Lung (tissue), 12 donors: ENCODE measurements around the gene FGF1. TPM values are rescaled to one million over a fixed set of nuclear protein-coding genes. Genes with fewer than 3 reads are reported as not detected.

ENCODE experiments used
- ATAC-seq: fragments of 200-7000 bp; cut with Tn5 transposase; one replicate; pipeline ENCODE4 v1.9.1; 2020; ENCODE audit warnings: moderate number of reproducible peaks; ENCODE audit not compliant: insufficient read depth, low FRiP score
- DNase-seq, 3 donors: peaks; one replicate each; pipeline ENCODE4 v3.0.0-alpha.2; 2013 to 2017
- H3K27ac ChIP-seq, 2 donors: one replicate each; pipeline ENCODE4 v1.5.1; 2013; ENCODE audit warnings: mild to moderate bottlenecking in 2 of 2, moderate library complexity in 2 of 2, control low read depth in 1 of 2, inconsistent platforms in 1 of 2, low read depth in 1 of 2, low read length in 1 of 2
- H3K27me3 ChIP-seq, 3 donors: one replicate each; pipeline ENCODE4 v1.5.1; 2013; ENCODE audit warnings: low read length in 2 of 3; ENCODE audit not compliant: control insufficient read depth in 3 of 3, insufficient read depth in 3 of 3
- H3K36me3 ChIP-seq, 4 donors: one replicate each; pipeline ENCODE4 v1.5.1; 2013; ENCODE audit warnings: low read length in 4 of 4, mild to moderate bottlenecking in 1 of 4, moderate library complexity in 1 of 4; ENCODE audit not compliant: control insufficient read depth in 4 of 4, insufficient read depth in 4 of 4
- H3K4me1 ChIP-seq, 5 donors: one replicate each; pipeline ENCODE4 v1.5.1; 2013; ENCODE audit warnings: low read length in 5 of 5, mild to moderate bottlenecking in 2 of 5, moderate library complexity in 1 of 5; ENCODE audit not compliant: control insufficient read depth in 5 of 5, insufficient read depth in 5 of 5
- H3K4me3 ChIP-seq: one replicate; pipeline ENCODE4 v1.5.1; 2013; ENCODE audit warnings: mild to moderate bottlenecking, control low read depth, moderate library complexity
- H3K9ac ChIP-seq, 2 donors: one replicate each; pipeline ENCODE4 v1.5.1; 2013; ENCODE audit warnings: low read length in 2 of 2, control low read depth in 1 of 2; ENCODE audit not compliant: insufficient read depth in 1 of 2
- H3K9me3 ChIP-seq, 4 donors: one replicate each; pipeline ENCODE4 v1.5.1; 2013; ENCODE audit warnings: low read length in 3 of 4, mild to moderate bottlenecking in 1 of 4, moderate library complexity in 1 of 4; ENCODE audit not compliant: control insufficient read depth in 4 of 4, insufficient read depth in 3 of 4
- CTCF ChIP-seq: IDR thresholded peaks from 2 replicates; pipeline ENCODE4 v1.5.1; 2012; ENCODE audit warnings: mild to moderate bottlenecking; ENCODE audit errors: control extremely low read depth, extremely low read depth
- WGBS, 2 donors: extraction: QIAGEN DNeasy Blood & Tissue Kit; methylation state at CpG; one replicate each; pipeline ENCODE4 v1.1.7; 2013; 5-methylcytosine and 5-hydroxymethylcytosine counted together
- polyA plus RNA-seq, 2 donors: library from polyadenylated mRNA; stranded (reverse); fragments of 200-250 nt; gene quantifications; one replicate each; pipeline ENCODE4 v1.2.1, GENCODE V29; 2013
- total RNA-seq, 2 donors: library from RNA; depleted of rRNA in 1 of 2; stranded (reverse); fragments of >200 nt in 1 of 2; gene quantifications; one replicate each; pipeline ENCODE4 v1.2.1, GENCODE V29; 2014 to 2021
- donor health status: control.
- donor health status: control.
- donor health status: Bipolar disorder and iron deficiency.
- donor health status: healthy.
- donor health status: DM: yes; HTN: yes; CAD: no.

FGF1 gene
- total and polyA plus RNA-seq, 4 donors: 0.47 to 1.4 (median 1.0) TPM

GRCh38 chr5:142626786-142627185 is 59.1 kb downstream of the FGF1 start:
- no peak overlapping the region for H3K27ac ChIP-seq
- no peak for DNase-seq
- no peaks in the 10 kb centered on the region for H3K27me3 ChIP-seq
- TF ChIP-seq CTCF: no peak
- no peaks in the 10 kb centered on the region for H3K36me3 ChIP-seq
- WGBS, 2 donors: 88 to 96% methylated on average over 2 of the region's 2 CpGs
- H3K9ac ChIP-seq: no peak overlapping the region
- no peaks in the 10 kb centered on the region for H3K9me3 ChIP-seq
- no peak overlapping the region for H3K4me3 ChIP-seq
- peaks cover 5 to 16% (median 8%) of the 10 kb centered on the region in 5 donors for H3K4me1 ChIP-seq
- ATAC-seq: no peak

- WGBS, 2 donors: 39 to 47% methylated on average over 3 of the region's 3 CpGs
- no peaks in the 10 kb centered on the region for H3K27me3 ChIP-seq
- H3K9me3 ChIP-seq: no peaks in the 10 kb centered on the region
- no peak overlapping the region for H3K27ac ChIP-seq
- no peak overlapping the region for H3K4me3 ChIP-seq
- no peak for ATAC-seq
- peaks cover 5 to 16% (median 8%) of the 10 kb centered on the region in 5 donors for H3K4me1 ChIP-seq
- no peak for TF ChIP-seq CTCF
- no peaks in the 10 kb centered on the region for H3K36me3 ChIP-seq
- DNase-seq: no peak
- H3K9ac ChIP-seq: no peak overlapping the region
These were observed 59.8 kb downstream of the FGF1 start for GRCh38 chr5:142626099-142626498.

GRCh38 chr5:142621227-142621626 is 64.7 kb downstream of the FGF1 start:
- no peak for DNase-seq
- H3K4me3 ChIP-seq: no peak overlapping the region
- H3K36me3 ChIP-seq: no peaks in the 10 kb centered on the region
- peaks cover 0 to 16% (median 7%) of the 10 kb centered on the region in 5 donors for H3K4me1 ChIP-seq
- 85 to 89% methylated on average over 3 of the region's 3 CpGs for WGBS, 2 donors
- H3K27me3 ChIP-seq: no peaks in the 10 kb centered on the region
- TF ChIP-seq CTCF: no peak
- ATAC-seq: no peak
- H3K9me3 ChIP-seq: no peaks in the 10 kb centered on the region
- no peak overlapping the region for H3K27ac ChIP-seq
- H3K9ac ChIP-seq: no peak overlapping the region

- no peaks in the 10 kb centered on the region for H3K36me3 ChIP-seq
- no peaks in the 10 kb centered on the region for H3K27me3 ChIP-seq
- no peak overlapping the region for H3K9ac ChIP-seq
- peaks cover 0 to 4% (median 1%) of the 10 kb centered on the region in 5 donors for H3K4me1 ChIP-seq
- 92% methylated on average over 11 of the region's 11 CpGs for WGBS, 2 donors
- H3K9me3 ChIP-seq: no peaks in the 10 kb centered on the region
- DNase-seq (no peak), ATAC-seq (no peak)
- no peak overlapping the region for H3K27ac ChIP-seq
- no peak overlapping the region for H3K4me3 ChIP-seq
- TF ChIP-seq CTCF: no peak
These were observed 66.1 kb downstream of the FGF1 start for GRCh38 chr5:142619815-142620214.
